Lung (tissue), 12 donors: ENCODE data around the gene BCAP31. TPM values are rescaled to one million over a fixed set of nuclear protein-coding genes. Genes with fewer than 3 reads are reported as not detected.

ENCODE experiments used
- ATAC-seq: fragments of 200-7000 bp; cut with Tn5 transposase; one replicate; pipeline ENCODE4 v1.9.1; 2020; ENCODE audit warnings: moderate number of reproducible peaks; ENCODE audit not compliant: insufficient read depth, low FRiP score
- DNase-seq, 3 donors: peaks; one replicate each; pipeline ENCODE4 v3.0.0-alpha.2; 2013 to 2017
- H3K27ac ChIP-seq, 2 donors: one replicate each; pipeline ENCODE4 v1.5.1; 2013; ENCODE audit warnings: mild to moderate bottlenecking in 2 of 2, moderate library complexity in 2 of 2, control low read depth in 1 of 2, inconsistent platforms in 1 of 2, low read depth in 1 of 2, low read length in 1 of 2
- H3K27me3 ChIP-seq, 3 donors: one replicate each; pipeline ENCODE4 v1.5.1; 2013; ENCODE audit warnings: low read length in 2 of 3; ENCODE audit not compliant: control insufficient read depth in 3 of 3, insufficient read depth in 3 of 3
- H3K36me3 ChIP-seq, 4 donors: one replicate each; pipeline ENCODE4 v1.5.1; 2013; ENCODE audit warnings: low read length in 4 of 4, mild to moderate bottlenecking in 1 of 4, moderate library complexity in 1 of 4; ENCODE audit not compliant: control insufficient read depth in 4 of 4, insufficient read depth in 4 of 4
- H3K4me1 ChIP-seq, 5 donors: one replicate each; pipeline ENCODE4 v1.5.1; 2013; ENCODE audit warnings: low read length in 5 of 5, mild to moderate bottlenecking in 2 of 5, moderate library complexity in 1 of 5; ENCODE audit not compliant: control insufficient read depth in 5 of 5, insufficient read depth in 5 of 5
- H3K4me3 ChIP-seq: one replicate; pipeline ENCODE4 v1.5.1; 2013; ENCODE audit warnings: mild to moderate bottlenecking, control low read depth, moderate library complexity
- H3K9ac ChIP-seq, 2 donors: one replicate each; pipeline ENCODE4 v1.5.1; 2013; ENCODE audit warnings: low read length in 2 of 2, control low read depth in 1 of 2; ENCODE audit not compliant: insufficient read depth in 1 of 2
- H3K9me3 ChIP-seq, 4 donors: one replicate each; pipeline ENCODE4 v1.5.1; 2013; ENCODE audit warnings: low read length in 3 of 4, mild to moderate bottlenecking in 1 of 4, moderate library complexity in 1 of 4; ENCODE audit not compliant: control insufficient read depth in 4 of 4, insufficient read depth in 3 of 4
- WGBS, 2 donors: extraction: QIAGEN DNeasy Blood & Tissue Kit; methylation state at CpG; one replicate each; pipeline ENCODE4 v1.1.7; 2013; 5-methylcytosine and 5-hydroxymethylcytosine counted together
- polyA plus RNA-seq, 2 donors: library from polyadenylated mRNA; stranded (reverse); fragments of 200-250 nt; gene quantifications; one replicate each; pipeline ENCODE4 v1.2.1, GENCODE V29; 2013
- total RNA-seq, 2 donors: library from RNA; depleted of rRNA in 1 of 2; stranded (reverse); fragments of >200 nt in 1 of 2; gene quantifications; one replicate each; pipeline ENCODE4 v1.2.1, GENCODE V29; 2014 to 2021
- TF ChIP-seq, protein P1 (sequence below): IDR thresholded peaks from 2 replicates; pipeline ENCODE4 v1.5.1; 2012; ENCODE audit warnings: mild to moderate bottlenecking; ENCODE audit errors: control extremely low read depth, extremely low read depth
- donor health status: control.
- donor health status: control.
- donor health status: Bipolar disorder and iron deficiency.
- donor health status: healthy.
- donor health status: DM: yes; HTN: yes; CAD: no.

Gene BCAP31
- total and polyA plus RNA-seq, 4 donors, result 76.8 to 283 (median 206) TPM

- Histone ChIP-seq H3K9ac (no peak overlapping the region), H3K4me1 (peaks cover 6 to 30% (median 10%) of the 10 kb centered on the region in 5 donors), H3K4me3 (peak overlapping the region; percentile 57), H3K27me3 (no peaks in the 10 kb centered on the region), H3K36me3 (peaks cover 0 to 9% (median 6%) of the 10 kb centered on the region in 4 donors), H3K9me3 (peaks cover 0 to 12% (median 1%) of the 10 kb centered on the region in 4 donors), H3K27ac (peak overlapping the region; percentile 89 to 92)
- TF ChIP-seq, protein P1, sequence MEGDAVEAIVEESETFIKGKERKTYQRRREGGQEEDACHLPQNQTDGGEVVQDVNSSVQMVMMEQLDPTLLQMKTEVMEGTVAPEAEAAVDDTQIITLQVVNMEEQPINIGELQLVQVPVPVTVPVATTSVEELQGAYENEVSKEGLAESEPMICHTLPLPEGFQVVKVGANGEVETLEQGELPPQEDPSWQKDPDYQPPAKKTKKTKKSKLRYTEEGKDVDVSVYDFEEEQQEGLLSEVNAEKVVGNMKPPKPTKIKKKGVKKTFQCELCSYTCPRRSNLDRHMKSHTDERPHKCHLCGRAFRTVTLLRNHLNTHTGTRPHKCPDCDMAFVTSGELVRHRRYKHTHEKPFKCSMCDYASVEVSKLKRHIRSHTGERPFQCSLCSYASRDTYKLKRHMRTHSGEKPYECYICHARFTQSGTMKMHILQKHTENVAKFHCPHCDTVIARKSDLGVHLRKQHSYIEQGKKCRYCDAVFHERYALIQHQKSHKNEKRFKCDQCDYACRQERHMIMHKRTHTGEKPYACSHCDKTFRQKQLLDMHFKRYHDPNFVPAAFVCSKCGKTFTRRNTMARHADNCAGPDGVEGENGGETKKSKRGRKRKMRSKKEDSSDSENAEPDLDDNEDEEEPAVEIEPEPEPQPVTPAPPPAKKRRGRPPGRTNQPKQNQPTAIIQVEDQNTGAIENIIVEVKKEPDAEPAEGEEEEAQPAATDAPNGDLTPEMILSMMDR, result no peak
- DNase-seq, result no peak
- no peak for ATAC-seq
- WGBS, 2 donors, result 16 to 56% methylated on average over 8 to 12 of the region's 12 CpGs
Observed at GRCh38 chrX:153722704-153723350, 1.4 kb downstream of the BCAP31 start.

DNA sequence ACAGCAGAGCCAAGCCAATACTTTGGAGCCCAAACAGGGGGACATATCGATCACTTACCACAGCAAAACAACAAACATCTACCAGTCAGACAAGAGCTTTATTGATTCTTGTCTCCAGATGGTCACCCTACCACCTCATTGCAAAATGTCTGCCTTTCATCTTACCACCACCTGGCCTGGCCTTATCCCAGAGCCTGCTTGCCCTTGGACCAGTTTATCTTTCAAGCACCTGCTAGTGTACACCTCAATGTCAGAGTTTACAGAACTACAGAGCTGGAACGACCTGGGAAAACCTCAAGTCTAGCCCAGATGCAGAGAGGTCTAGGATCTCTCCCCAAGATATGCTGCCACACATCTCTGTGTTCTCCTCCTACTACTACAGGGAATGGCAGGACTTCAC is 4.5 kb downstream of the BCAP31 start:
- Histone ChIP-seq H3K27me3 (no peaks in the 10 kb centered on the region), H3K27ac (peak overlapping the region in 1 of 2 donors; percentile 6), H3K9me3 (peaks cover 0 to 6% (median 1%) of the 10 kb centered on the region in 4 donors), H3K4me1 (peaks cover 0 to 8% (median 2%) of the 10 kb centered on the region in 5 donors), H3K36me3 (peaks cover 3 to 14% (median 9%) of the 10 kb centered on the region in 4 donors), H3K9ac (no peak overlapping the region), H3K4me3 (no peak overlapping the region)
- no peak for ATAC-seq
- no peak for DNase-seq
- 66 to 85% methylated on average over 2 of the region's 2 CpGs for WGBS, 2 donors
- TF ChIP-seq, protein P1, result no peak

DNA sequence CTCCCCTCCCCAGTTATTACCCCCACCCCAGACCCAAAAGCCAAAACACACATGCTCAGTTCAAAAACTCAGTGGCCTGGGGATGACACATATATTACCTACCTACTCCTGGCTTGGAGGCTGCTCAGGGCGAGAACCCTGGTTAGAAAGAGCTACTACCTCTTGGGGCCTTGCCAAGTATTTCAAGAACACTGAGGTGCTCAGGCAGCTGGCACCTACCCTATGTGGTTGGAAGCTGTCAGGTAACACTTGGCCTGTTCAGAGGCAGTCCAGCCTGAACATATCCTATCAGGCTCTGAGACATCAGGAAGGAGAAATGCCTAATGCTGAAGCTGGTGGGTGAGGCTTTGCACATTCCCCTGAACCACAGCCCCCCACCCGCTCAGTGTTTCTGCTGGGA is 4.9 kb downstream of the BCAP31 start:
- Histone ChIP-seq H3K36me3 (peaks cover 3 to 15% (median 9%) of the 10 kb centered on the region in 4 donors), H3K9ac (no peak overlapping the region), H3K4me1 (peaks cover 0 to 8% (median 2%) of the 10 kb centered on the region in 5 donors), H3K4me3 (no peak overlapping the region), H3K27me3 (no peaks in the 10 kb centered on the region), H3K9me3 (peaks cover 0 to 6% (median 1%) of the 10 kb centered on the region in 4 donors), H3K27ac (peak overlapping the region in 1 of 2 donors; percentile 6)
- TF ChIP-seq, protein P1, result no peak
- WGBS, 2 donors, result 75 to 90% methylated on average over 2 of the region's 2 CpGs
- DNase-seq (no peak), ATAC-seq (no peak)
